IPS-11a (cell line): Measurements from ENCODE around the gene FXYD2.
"Not testable (repeated sequence)": the region's sequence is repeated elsewhere in the genome, so short reads cannot be mapped to it uniquely, and the experiment has no call there.

Experiments
- H3K4me3 ChIP-seq: one replicate; pipeline ENCODE4 v1.5.1; 2013; ENCODE audit warnings: low read depth, low read length, control low read depth

Gene FXYD2

GRCh38 chr11:117822074-117823033, 2.2 kb downstream of the FXYD2 start:
- H3K4me3 ChIP-seq: no peak overlapping the region

- no peak overlapping the region for H3K4me3 ChIP-seq
Observed at GRCh38 chr11:117821431-117821830, 3.1 kb downstream of the FXYD2 start.

- no peak overlapping the region for H3K4me3 ChIP-seq
Observed at GRCh38 chr11:117820516-117820915, 4.0 kb downstream of the FXYD2 start.

- H3K4me3 ChIP-seq: no peak overlapping the region
Observed at GRCh38 chr11:117820071-117820470, 4.5 kb downstream of the FXYD2 start.

- no peak overlapping the region for H3K4me3 ChIP-seq
Observed at GRCh38 chr11:117819096-117820040, 5.2 kb downstream of the FXYD2 start.

GRCh38 chr11:117818041-117818873, 6.3 kb downstream of the FXYD2 start:
- H3K4me3 ChIP-seq: no peak overlapping the region

- no peak overlapping the region for H3K4me3 ChIP-seq
Observed at GRCh38 chr11:117817368-117818040, 7.0 kb downstream of the FXYD2 start.

- H3K4me3 ChIP-seq: no peak overlapping the region
Observed at GRCh38 chr11:117816846-117817367, 7.6 kb downstream of the FXYD2 start.

GRCh38 chr11:117816151-117816741, 8.3 kb downstream of the FXYD2 start:
- no peak overlapping the region for H3K4me3 ChIP-seq

- no peak overlapping the region for H3K4me3 ChIP-seq
Observed at GRCh38 chr11:117815262-117815803, 9.2 kb downstream of the FXYD2 start.

- H3K4me3 ChIP-seq: no peak overlapping the region
Observed at GRCh38 chr11:117814766-117815261, 9.7 kb downstream of the FXYD2 start.

GRCh38 chr11:117814204-117814765, 10.3 kb downstream of the FXYD2 start:
- no peak overlapping the region for H3K4me3 ChIP-seq

GRCh38 chr11:117810056-117810451, 14.5 kb downstream of the FXYD2 start:
- not testable (repeated sequence) for H3K4me3 ChIP-seq

GRCh38 chr11:117809236-117810055, 15.1 kb downstream of the FXYD2 start:
- H3K4me3 ChIP-seq: no peak overlapping the region

- no peak overlapping the region for H3K4me3 ChIP-seq
Observed at GRCh38 chr11:117808784-117809183, 15.8 kb downstream of the FXYD2 start.

- no peak overlapping the region for H3K4me3 ChIP-seq
Observed at GRCh38 chr11:117807482-117808327, 16.8 kb downstream of the FXYD2 start.

GRCh38 chr11:117806846-117807245, 17.7 kb downstream of the FXYD2 start:
- no peak overlapping the region for H3K4me3 ChIP-seq
